Panc1 (cell line): ENCODE measurements around the gene IL1RAPL1. TPM values are rescaled to one million over a fixed set of nuclear protein-coding genes. Genes with fewer than 3 reads are reported as not detected.

Experiments used
- ATAC-seq: fragments of 200-7000 bp; cut with Tn5 transposase; 2 replicates; pipeline ENCODE4 v1.9.1; 2020; ENCODE audit warnings: mild to moderate bottlenecking, moderate library complexity
- BruUV-seq: library from RNA; stranded (reverse); fragments of 400-500 nt; replicated peaks from 2 replicates; lab custom pipeline; 2021; lab: Mats Ljungman, UMichigan
- CTCF ChIA-PET: fragments of 300-600 bp; sonication (Branson Sonifier 250); formaldehyde crosslinking; loops from one replicate; lab custom pipeline; 2022; ENCODE audit warnings: antibody characterized with exemption; lab: Charles Lee
- POLR2A ChIA-PET: fragments of 300-600 bp; sonication (Branson Sonifier 250); formaldehyde crosslinking; loops from one replicate; lab custom pipeline; 2022; ENCODE audit warnings: antibody characterized with exemption; lab: Charles Lee
- DNase-seq: peaks from one replicate; pipeline ENCODE4 v3.0.0-alpha.2; 2010; ENCODE audit warnings: low read depth, low spot score
- H3K27ac ChIP-seq: 2 replicates; pipeline ENCODE4 v1.5.1; 2011; ENCODE audit warnings: mild to moderate bottlenecking, low read length, inconsistent platforms
- H3K27me3 ChIP-seq: fragments of 200-500 bp; sonication (Bioruptor generic); 2 replicates; pipeline ENCODE4 v1.6.0; 2014; ENCODE audit warnings: low read length, inconsistent platforms; ENCODE audit not compliant: control insufficient read depth, insufficient read depth
- H3K36me3 ChIP-seq: fragments of 200-500 bp; sonication (Bioruptor generic); 2 replicates; pipeline ENCODE4 v1.5.1; 2014; ENCODE audit warnings: inconsistent platforms, mild to moderate bottlenecking, low read length, moderate library complexity; ENCODE audit not compliant: control insufficient read depth, insufficient read depth
- H3K4me1 ChIP-seq: 2 replicates; pipeline ENCODE4 v1.5.1; 2011; ENCODE audit warnings: inconsistent platforms, mild to moderate bottlenecking, low read length, moderate library complexity; ENCODE audit not compliant: control insufficient read depth, insufficient read depth
- H3K4me3 ChIP-seq, 2 experiments: 2 replicates each; pipeline ENCODE4 v1.5.1; 2011 to 2012; ENCODE audit warnings: low read depth in 2 of 2, low read length in 2 of 2, mild to moderate bottlenecking in 2 of 2, inconsistent platforms in 1 of 2, moderate library complexity in 1 of 2
- H3K9me3 ChIP-seq: fragments of 200-500 bp; sonication (Bioruptor generic); 2 replicates; pipeline ENCODE4 v1.5.1; 2014; ENCODE audit warnings: low read depth, mild to moderate bottlenecking, inconsistent platforms, low read length, moderate library complexity; ENCODE audit not compliant: control insufficient read depth, insufficient read depth
- CTCF ChIP-seq: fragments of 450-650 bp; IDR thresholded peaks from 2 replicates; pipeline ENCODE4 v1.5.1; 2017; ENCODE audit warnings: mild to moderate bottlenecking
- POLR2AphosphoS5 ChIP-seq: IDR thresholded peaks from 2 replicates; pipeline ENCODE4 v1.6.1; 2012; ENCODE audit warnings: mild to moderate bottlenecking, low read depth, low read length, moderate library complexity
- REST ChIP-seq, 2 experiments: IDR thresholded peaks; 2 replicates each; pipeline ENCODE4 v1.6.1; 2011 to 2012; ENCODE audit warnings: low read depth in 2 of 2, control low read depth in 1 of 2, low read length in 1 of 2, mild to moderate bottlenecking in 1 of 2, moderate library complexity in 1 of 2; ENCODE audit not compliant: insufficient read depth in 1 of 2
- SIN3A ChIP-seq: IDR thresholded peaks from 2 replicates; pipeline ENCODE4 v1.6.1; 2012; ENCODE audit warnings: low read depth, mild to moderate bottlenecking, low read length, moderate library complexity, borderline replicate concordance; ENCODE audit not compliant: insufficient read depth
- TCF7L2 ChIP-seq: IDR thresholded peaks from 2 replicates; pipeline ENCODE4 v1.6.1; 2011; ENCODE audit warnings: mild to moderate bottlenecking, low read depth, low read length, inconsistent platforms
- in situ Hi-C: cut with HindIII; loops from 2 replicates; pipeline ENCODE4 v1.10.0; 2016; ENCODE audit warnings: low sequenced_read_pairs, low pct_unique_long_range_greater_than_20kb
- intact Hi-C: fragments of 100-400 bp; cut with micrococcal nuclease; formaldehyde crosslinking; loops from one replicate; pipeline ENCODE4 v1.10.0; 2022; ENCODE audit not compliant: unreplicated experiment
- total RNA-seq: library from RNA; stranded (reverse); gene quantifications from one replicate; pipeline ENCODE4 v1.2.1, GENCODE V29; 2021; ENCODE audit not compliant: unreplicated experiment

The IL1RAPL1 gene
- total RNA-seq, 1 experiment from 2014 or later: 0.59 TPM

GRCh38 chrX:28920153-28920943 is 333.1 kb downstream of the IL1RAPL1 start:
- TF ChIP-seq TCF7L2 (no peak), SIN3A (no peak), REST (IDR thresholded peaks at IDR 0.05; ENCODE audit: insufficient read depth in 1 of 2, low read depth in 2 of 2, low read length in 1 of 2) (no peak), POLR2AphosphoS5 (no peak), CTCF (no peak)
- in situ Hi-C loops: no loop called here
- Histone ChIP-seq H3K36me3 (no peaks in the 10 kb centered on the region), H3K27me3 (no peaks in the 10 kb centered on the region), H3K4me1 (no peaks in the 10 kb centered on the region), H3K4me3 (no peak overlapping the region), H3K9me3 (no peaks in the 10 kb centered on the region), H3K27ac (no peak overlapping the region)
- ATAC-seq (no peak), DNase-seq (no peak)
- CTCF ChIA-PET: no interaction called here
- intact Hi-C loops: no loop called here
- BruUV-seq: no TSS peak
- POLR2A ChIA-PET: no interaction called here

GRCh38 chrX:28922106-28922505 is 334.9 kb downstream of the IL1RAPL1 start:
- no peak overlapping the region for H3K4me3 ChIP-seq
- ATAC-seq (no peak), DNase-seq (no peak)
- no peaks in the 10 kb centered on the region for H3K36me3 ChIP-seq
- H3K27me3 ChIP-seq: no peaks in the 10 kb centered on the region
- BruUV-seq: no TSS peak
- TF ChIP-seq REST (IDR thresholded peaks at IDR 0.05; ENCODE audit: insufficient read depth in 1 of 2, low read depth in 2 of 2, low read length in 1 of 2) (no peak), SIN3A (no peak), POLR2AphosphoS5 (no peak), TCF7L2 (no peak), CTCF (no peak)
- no peak overlapping the region for H3K27ac ChIP-seq
- no peaks in the 10 kb centered on the region for H3K4me1 ChIP-seq
- POLR2A ChIA-PET: no interaction called here
- intact Hi-C loops: no loop called here
- CTCF ChIA-PET: no interaction called here
- no peaks in the 10 kb centered on the region for H3K9me3 ChIP-seq
- in situ Hi-C loops: no loop called here
